HFF-Myc (cell line): ENCODE results near the gene CARD10.

Experiments
- DNase-seq: peaks from one replicate; pipeline ENCODE4 v3.0.0-alpha.2; 2011; ENCODE audit warnings: low read depth; ENCODE audit errors: extremely low read depth
- H3K4me3 ChIP-seq: replicated peaks from 2 replicates; pipeline ENCODE4 v1.5.1; 2011; ENCODE audit warnings: low read depth, mild to moderate bottlenecking, control low read depth, low read length
- TF ChIP-seq, protein P1 (sequence below): IDR thresholded peaks from 2 replicates; pipeline ENCODE4 v1.5.1; 2012; ENCODE audit warnings: mild to moderate bottlenecking, low read depth, low read length, control low read depth; ENCODE audit errors: missing control alignments

The CARD10 gene

DNA sequence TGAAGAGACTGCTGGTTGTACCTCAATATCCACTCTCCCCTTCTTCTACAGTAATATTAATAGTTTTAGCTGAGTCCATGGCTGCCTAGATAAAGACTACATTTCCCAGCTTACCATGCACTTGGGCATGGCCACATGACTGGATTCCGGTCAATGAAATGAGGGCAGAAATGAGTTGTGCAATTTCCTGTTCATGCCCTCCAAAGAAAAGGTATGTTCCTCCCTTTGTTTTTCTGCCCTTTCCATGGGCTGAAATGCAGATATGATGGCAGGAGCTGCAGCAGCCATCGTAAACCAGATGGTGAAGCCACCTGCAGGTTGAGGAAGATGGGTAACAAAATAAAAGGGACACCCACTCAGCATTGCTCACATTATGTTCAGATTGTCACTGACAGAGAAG lies 76.7 kb downstream of the CARD10 start:
- DNase-seq = no peak
- TF ChIP-seq, protein P1, sequence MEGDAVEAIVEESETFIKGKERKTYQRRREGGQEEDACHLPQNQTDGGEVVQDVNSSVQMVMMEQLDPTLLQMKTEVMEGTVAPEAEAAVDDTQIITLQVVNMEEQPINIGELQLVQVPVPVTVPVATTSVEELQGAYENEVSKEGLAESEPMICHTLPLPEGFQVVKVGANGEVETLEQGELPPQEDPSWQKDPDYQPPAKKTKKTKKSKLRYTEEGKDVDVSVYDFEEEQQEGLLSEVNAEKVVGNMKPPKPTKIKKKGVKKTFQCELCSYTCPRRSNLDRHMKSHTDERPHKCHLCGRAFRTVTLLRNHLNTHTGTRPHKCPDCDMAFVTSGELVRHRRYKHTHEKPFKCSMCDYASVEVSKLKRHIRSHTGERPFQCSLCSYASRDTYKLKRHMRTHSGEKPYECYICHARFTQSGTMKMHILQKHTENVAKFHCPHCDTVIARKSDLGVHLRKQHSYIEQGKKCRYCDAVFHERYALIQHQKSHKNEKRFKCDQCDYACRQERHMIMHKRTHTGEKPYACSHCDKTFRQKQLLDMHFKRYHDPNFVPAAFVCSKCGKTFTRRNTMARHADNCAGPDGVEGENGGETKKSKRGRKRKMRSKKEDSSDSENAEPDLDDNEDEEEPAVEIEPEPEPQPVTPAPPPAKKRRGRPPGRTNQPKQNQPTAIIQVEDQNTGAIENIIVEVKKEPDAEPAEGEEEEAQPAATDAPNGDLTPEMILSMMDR = no peak
- no peak overlapping the region for H3K4me3 ChIP-seq

DNA sequence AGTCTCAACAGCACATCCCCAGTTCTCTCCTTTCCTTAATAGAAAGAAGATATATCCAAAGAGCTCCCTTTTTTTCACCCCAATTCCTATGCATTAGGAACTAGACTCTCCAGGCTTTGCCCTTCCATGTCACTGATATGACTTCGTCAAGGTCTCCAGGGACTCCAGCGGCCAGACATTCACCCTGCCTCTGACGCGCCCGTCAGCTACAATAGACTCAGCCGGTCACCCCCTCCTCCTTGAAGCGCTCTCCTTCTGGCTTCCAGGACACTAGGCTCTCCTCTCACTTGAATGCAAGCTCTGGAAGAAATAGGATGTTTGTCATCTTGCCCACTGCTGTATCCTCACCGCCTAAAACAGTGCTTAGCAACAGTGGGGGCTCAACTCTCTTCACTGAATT lies 77.1 kb downstream of the CARD10 start:
- TF ChIP-seq, protein P1 = no peak
- no peak overlapping the region for H3K4me3 ChIP-seq
- DNase-seq = no peak

DNA sequence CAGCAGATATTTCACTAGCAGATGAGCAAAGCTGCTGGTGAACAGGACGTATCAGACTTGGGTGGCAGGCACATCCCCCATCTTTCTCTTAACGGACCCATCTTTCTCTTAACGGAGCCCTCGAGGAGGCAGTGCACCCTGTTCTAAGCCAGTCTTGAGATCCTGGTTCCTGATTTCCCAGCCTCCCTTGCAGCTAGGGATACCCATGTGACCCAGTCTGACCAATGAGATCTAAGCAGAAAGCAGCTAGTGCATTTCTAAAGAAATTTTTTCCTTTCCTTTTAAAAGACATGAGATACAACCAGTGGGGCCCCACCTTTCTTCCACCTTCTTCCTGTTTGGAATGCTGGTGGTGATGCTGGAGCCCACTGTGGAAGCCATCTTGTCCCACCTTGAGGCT lies 78.3 kb downstream of the CARD10 start:
- TF ChIP-seq, protein P1 = no peak
- DNase-seq = no peak
- no peak overlapping the region for H3K4me3 ChIP-seq
